Posterior cingulate gyrus (tissue), 11 donors: ENCODE results near the gene RDH8.

Source experiments
- DNase-seq, 10 donors: peaks; one replicate each; pipeline versions ENCODE4 v3.0.0 to v3.0.0-alpha.2; 2020 to 2021; ENCODE audit warnings: mixed read lengths in 3 of 10
- intact Hi-C: fragments of 100-400 bp; cut with DNase I; formaldehyde crosslinking; loops from one replicate; pipeline ENCODE4 v1.15.1; 2023

Gene RDH8

DNA sequence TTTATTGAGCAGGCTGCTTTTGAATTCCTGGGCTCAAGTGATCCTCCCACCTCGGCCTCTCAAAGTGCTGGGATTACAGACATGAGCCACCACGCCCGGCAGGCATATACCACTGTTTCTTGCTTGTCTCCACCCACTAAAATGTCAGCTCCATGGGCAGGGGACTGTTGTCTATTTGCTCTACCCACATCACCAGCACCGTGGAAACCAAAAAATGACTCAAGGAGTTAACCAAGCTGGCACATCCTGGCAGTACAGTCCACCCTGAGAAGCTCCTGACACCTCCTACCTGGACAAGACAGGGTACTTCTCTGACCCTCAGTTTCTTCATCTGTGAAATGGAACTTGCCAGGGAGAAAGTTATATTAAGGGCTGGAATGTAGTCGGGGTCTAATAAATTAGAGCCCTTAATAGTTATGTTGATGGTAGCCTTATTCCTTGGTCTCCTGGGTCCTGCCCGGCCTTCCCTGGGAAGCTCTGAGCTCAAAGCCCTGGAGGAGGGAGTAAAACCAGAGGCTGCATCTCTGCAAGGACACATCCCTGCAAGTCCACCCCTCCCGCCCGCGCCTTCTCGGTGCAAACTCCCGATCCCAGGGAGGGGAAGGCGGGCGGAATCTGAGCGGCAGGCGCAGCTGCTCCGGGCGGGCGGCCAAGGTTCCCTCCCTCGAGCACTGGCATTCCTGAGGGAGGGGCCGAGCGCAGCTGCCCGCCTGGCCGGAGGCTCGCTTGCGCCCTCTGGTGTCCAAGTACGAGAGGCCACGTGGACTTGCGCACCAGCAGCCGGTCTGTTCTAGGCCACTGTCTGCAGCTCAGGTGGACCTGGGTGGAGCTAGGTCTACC is 14.1 kb downstream of the RDH8 start:
- intact Hi-C loops: loop anchor here (1.0 to 5.0 kb wide), 2 partner anchors 70 to 96 kb away; no protein-coding TSS in a partner anchor
- DNase-seq: peak; percentile 83 to 99 (median 94)

DNA sequence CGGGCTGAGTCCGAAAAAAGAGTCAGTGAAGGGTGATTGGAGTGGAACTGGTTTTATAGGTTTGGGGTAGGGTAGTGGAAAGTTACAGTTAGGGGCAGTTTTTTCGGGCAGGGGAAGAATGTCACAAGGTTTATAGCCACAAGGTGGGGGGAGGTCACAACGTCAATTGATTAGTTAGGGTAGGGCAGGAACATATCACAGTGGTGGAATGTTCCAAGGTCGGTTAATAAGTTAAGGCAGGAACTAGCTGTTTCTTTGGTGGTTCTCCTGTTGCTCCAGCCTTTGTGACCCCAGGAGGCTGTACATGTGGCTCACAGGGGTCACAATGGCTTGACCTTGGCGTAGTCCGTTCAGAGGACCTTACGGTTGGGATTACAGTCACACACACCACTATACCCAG is 20.3 kb downstream of the RDH8 start:
- intact Hi-C loops: no loop called here

DNA sequence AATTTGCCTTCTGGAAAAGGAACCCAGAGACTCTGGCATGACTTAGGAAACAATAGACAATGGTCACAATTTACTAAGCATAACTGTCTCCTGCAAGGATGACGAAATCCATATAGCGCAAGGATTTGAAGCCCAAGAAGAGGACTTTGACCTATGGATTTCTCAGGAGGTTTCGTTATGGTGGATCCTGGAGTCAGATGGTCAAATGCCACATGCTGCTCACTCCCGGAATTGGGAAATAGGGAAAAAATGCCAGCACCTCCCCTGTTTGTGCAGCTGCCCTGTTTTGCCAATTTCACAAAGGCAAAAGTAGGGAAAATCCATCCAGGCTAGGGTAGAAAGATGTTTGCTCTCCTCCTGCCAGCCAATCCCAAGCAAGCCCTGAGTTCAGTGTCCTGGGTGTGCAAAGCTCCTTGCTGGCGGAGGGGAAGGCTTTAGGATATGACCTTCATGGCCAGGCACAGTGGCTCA is 23.4 kb downstream of the RDH8 start:
- DNase-seq: peak in 1 of 10 donors; percentile 33
- intact Hi-C loops: no loop called here

More for the DNA sequence above, 20.3 kb downstream of the RDH8 start:
- DNase-seq: peak in 1 of 10 donors; percentile 3

DNA sequence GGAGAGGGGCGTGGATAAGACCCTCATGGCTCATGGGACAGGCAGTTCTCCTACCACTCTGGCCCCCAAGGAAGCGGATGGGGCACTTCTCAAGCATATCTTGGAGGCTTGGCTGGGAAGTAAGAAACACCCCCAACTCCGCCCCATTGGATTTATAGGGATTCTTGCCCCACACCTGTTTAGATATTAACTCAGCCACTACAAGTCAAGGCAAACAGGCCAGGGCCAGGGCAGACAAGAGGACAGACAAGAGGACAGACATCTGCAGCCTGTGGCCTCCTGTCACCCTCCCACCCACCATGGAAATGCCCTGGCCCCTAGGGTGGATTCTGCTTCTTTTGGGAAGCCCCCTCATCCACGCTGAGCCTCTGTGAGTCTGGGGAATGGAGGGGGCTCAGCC is 24.1 kb downstream of the RDH8 start:
- DNase-seq: peak in 1 of 10 donors; percentile 32
- intact Hi-C loops: no loop called here

DNA sequence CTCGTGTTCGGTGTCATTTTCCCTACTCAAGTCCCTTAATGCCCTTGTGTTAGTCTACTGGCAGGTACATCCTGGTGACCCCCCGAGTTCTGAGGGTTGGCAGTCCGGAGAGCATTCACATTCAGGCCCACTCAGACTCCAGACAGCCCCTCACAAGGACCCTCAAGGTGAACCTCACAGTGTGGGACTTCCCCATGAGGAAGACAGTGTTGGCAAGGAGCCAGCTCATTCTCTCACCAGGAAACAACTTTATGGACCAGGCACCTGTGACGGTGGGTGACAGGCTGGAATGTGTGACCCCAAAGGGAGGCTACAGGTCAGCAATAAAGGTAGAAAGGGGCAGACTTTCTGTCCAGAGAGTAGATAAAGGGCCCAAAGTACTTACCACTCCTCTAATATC is 24.5 kb downstream of the RDH8 start:
- peak in 1 of 10 donors; percentile 22 for DNase-seq
- intact Hi-C loops: no loop called here

DNA sequence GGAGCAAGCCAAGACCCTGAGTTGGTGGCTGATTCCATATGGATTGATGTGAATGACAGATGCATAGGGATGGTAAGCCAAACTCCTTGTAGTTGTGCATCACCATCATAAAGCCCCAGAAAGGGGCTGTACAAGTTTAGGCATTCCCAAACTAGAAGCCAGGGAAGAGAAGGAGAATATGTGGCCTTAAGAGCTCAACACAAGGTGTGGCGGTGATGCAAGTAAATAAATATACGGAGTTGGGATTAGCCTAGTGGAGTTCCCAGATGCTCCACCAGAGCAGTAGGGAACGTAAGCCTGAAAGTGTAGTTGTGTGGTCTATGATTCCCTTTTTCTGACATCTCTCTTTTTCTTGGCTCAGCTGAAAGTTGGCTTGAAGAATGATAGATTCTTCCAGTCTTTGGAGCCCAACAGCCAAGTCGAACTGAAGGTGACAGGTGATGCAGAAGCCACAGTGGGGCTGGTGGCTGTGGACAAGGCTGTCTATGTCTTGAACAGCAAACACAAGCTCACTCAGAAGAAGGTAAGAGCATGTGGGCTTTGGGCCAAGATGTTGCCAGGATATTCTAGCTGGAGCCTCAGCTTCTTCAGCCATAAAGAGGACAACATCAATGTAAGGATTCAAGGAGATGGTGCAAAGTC is 30.1 kb downstream of the RDH8 start:
- peak in 1 of 10 donors; percentile 15 for DNase-seq
- intact Hi-C loops: no loop called here

DNA sequence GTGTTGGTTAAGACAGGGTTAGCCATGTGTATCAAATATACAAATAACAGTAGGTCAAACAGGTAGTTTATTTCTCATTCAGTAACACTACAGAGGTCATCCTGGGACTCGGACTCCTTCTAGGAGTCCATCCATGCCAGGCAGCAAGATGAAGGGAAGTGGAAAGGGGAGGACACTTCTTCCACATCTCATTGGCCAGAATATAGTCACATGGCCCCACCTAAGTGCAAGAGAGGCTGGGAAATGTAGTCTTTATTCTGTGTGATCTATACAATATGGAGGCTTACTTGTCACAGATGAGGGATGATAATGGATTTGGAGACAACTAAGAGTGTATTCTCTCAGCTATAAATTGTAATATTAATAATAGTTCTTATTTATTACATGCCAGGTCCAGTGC is 31.1 kb downstream of the RDH8 start:
- intact Hi-C loops: no loop called here
- no peak for DNase-seq

DNA sequence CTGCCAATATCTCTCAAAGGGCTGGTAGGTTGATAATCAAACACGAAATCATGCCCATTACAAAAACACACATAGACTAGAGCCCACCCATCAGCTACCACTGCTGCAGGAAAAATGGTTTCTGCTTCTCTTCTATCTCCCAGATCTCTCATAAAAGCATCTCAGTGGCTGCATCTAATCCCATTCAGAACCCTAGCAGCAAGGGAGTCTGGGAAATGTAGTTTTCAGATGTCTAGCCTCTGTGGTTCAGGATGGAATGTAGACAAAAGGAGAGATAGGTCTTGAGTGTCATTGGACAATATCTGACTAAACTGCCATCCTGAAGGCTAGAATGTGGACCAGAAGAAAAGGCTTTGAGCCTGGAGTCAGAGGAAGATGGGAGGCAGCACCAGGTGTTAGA is 32.1 kb downstream of the RDH8 start:
- intact Hi-C loops: no loop called here
- DNase-seq: no peak

DNA sequence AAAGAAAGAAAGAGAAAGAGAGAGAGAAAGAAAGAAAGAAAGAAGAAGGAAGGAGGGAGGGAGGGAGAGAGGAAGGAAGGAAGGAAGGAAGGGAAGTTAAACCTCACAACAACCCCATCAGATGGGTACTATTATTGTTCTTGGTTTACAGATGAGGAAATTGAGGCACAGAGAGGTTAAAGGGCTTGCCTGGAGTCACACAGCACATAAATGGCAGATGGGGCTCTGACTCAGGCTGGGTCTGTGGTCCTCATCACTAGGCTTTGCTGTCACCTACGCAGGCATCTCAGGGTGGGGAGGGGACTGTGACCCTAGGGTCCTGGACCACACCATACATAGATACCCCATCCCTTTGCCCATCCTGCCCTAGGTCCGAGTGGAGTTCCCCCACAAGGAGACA is 36.3 kb downstream of the RDH8 start:
- DNase-seq: no peak
- intact Hi-C loops: no loop called here

DNA sequence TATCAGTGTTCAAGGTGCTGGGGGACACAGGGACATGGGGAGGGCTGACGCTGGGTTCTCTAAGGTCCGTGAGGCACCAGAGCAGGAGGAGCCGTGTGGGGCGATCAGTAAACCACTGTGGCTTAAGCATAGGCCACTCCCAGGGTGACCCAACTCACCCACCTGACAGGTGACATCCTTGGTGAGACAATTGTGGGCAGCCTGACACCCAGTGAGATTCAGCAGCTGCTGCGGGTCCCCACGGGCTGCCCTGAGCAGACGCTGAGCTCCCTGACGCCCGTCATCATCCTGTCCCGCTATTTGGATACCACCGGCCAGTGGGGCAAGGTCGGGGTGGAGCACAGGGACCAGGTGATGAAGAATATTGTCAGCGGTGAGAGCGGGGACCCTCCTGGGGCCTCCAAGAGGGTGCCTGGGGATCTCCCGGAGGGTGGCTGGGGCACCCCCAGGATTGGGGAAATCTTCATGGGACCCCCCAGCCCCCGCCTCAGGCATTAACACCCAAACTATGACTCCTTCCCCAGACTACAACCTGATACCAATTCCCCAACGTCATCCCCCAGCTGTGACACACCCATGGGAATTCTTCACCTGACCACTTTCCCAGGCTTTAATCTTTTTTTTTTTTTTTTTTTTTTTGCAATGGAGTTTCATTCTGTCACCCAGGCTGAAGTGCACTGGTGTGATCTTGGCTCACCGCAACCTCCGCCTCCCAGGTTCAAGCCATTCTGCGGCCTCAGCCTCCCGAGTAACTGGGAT is 39.5 kb downstream of the RDH8 start:
- intact Hi-C loops: no loop called here
- DNase-seq: no peak

DNA sequence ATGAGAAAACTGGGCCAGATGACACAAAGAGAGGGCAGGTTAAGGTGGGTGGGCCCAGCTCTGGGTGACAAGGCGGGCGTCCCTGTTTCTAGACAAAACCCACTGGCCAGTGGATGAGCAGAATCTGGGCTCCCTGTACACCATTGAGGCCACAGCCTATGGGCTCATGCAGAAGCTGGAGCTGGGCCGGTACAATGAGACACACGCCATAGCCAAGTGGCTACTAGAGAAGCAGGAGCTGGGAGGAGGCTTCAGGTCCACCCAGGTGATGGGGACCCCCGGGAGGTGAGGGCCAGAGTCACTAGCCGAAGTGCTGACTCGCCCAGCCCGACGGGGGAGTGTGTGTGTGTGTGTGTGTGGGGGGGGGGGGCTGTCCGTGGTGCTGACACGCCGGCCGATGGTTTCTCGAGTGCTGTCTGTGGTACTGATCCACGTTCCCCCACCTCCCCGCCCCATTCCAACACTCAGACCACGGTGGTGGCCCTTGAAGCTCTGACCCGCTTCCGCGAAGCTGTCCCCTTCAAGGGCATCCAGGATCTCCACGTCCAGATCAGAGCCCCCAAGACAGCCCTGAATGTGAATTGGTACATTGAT is 48.5 kb downstream of the RDH8 start:
- intact Hi-C loops: no loop called here
- no peak for DNase-seq

DNA sequence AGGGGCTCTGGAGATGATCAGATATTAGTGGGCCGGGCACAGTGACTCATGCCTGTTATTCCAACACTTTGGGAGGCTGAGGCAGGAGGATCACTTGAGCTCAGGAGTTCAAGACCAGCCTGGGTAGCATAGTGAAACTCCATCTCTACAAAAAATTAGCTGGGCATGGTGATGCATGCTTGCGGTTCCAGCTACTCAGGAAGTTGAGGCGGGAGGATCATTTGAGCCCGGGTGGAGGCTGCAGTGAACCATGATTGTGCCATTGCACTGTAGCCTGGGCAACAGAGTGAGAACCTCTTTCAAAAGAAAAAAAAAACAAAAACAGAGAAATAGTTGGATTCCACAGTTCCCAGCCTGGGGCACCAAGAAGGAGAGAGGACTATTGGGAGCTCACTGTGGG is 54.9 kb downstream of the RDH8 start:
- intact Hi-C loops: no loop called here
- DNase-seq: no peak

DNA sequence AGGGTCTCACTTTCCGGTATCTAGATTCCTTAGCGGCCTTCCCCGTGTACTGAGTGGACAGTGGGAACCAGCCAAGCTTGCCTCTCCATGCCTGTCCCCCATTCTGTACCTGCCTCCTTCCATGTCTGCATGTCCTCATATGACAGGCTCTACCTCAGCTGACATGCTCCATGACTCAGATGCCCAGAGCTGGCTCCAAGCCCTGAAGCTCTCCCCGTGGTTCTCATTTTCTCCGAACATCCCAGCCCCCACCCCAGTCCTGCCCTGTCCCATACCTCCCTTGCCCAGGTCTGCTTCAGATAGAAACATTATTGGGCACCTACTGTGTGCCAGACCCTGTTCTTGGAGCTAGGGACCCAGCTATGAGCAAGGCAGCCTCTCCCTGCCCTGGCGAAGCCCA is 55.8 kb downstream of the RDH8 start:
- intact Hi-C loops: no loop called here
- DNase-seq: peak in 1 of 10 donors; percentile 15

DNA sequence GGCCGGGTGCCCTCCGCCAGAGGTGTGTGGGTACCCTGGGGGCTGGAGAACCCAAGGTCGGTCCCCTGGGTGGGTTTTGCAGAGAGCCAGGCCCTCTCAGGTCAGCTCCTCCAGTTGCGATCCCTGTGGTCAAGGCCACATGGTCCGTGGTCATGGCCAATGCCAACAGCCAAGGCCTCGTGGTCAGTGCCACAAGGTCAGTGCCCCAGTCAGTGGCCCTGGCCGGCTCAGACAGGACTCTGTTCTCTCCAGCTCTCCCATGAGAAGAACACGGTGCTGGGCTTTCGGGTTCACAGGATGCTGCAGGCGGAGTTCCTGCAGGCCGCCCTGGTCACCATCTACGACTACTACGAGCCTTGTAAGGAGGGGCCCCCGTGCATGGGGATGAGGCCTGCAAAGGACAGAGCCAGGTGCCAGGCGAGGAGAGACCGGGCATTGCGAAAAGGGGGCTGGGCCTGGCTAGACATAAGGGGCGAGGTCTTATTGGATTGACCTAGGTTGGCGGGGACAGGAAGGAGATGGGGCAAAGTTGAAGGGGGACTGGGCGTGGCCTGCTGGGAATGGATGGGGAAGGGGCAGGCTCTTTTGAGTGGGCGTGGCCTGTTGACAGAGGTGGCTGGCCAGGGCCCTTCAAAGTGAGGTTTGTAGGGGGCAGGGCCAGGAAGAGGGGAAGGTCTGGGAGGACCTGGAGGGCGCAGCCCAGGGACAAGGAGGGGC is 57.6 kb downstream of the RDH8 start:
- no peak for DNase-seq
- intact Hi-C loops: no loop called here
